ENCODE measurements around the gene TLDC2. TPM values are rescaled to one million over a fixed set of nuclear protein-coding genes. Genes with fewer than 3 reads are reported as not detected.

Gene TLDC2
- total and polyA plus RNA-seq, 4 donors: 0.05 to 0.33 (median 0.08) TPM; not detected in 1

GRCh38 chr20:36849333-36850065, 26.4 kb upstream of the TLDC2 start:
- H3K36me3 ChIP-seq (ENCODE audit: control insufficient read depth in 4 of 4, insufficient read depth in 3 of 4, low read depth in 1 of 4, low read length in 3 of 4): no peaks in the 10 kb centered on the region
- H3K27me3 ChIP-seq (ENCODE audit: control insufficient read depth in 4 of 4, insufficient read depth in 4 of 4, low read length in 3 of 4): no peaks in the 10 kb centered on the region
- peaks cover 0 to 3% (median 0%) of the 10 kb centered on the region in 4 donors for H3K9me3 ChIP-seq (ENCODE audit: control insufficient read depth in 4 of 4, low read length in 3 of 4)
- no peak overlapping the region for H3K9ac ChIP-seq (ENCODE audit: low read depth in 1 of 2, low read length in 2 of 2)
- no peaks in the 10 kb centered on the region for H3K4me1 ChIP-seq (ENCODE audit: control insufficient read depth in 4 of 4, insufficient read depth in 4 of 4, low read length in 3 of 4)
- TF ChIP-seq EGR1 (IDR thresholded peaks at IDR 0.05; ENCODE audit: low read depth in 2 of 2) (no peak), FOXA2 (IDR thresholded peaks at IDR 0.05) (no peak), RXRA (IDR thresholded peaks at IDR 0.05) (no peak), FOXA1 (IDR thresholded peaks at IDR 0.05) (no peak), TAF1 (conservative IDR thresholded peaks at IDR 0.05) (no peak), ATF3 (IDR thresholded peaks at IDR 0.05) (no peak), HNF4A (conservative IDR thresholded peaks at IDR 0.05) (no peak), HNF4G (IDR thresholded peaks at IDR 0.05) (no peak), SP1 (IDR thresholded peaks at IDR 0.05) (no peak), JUND (IDR thresholded peaks at IDR 0.05) (no peak), GABPA (IDR thresholded peaks at IDR 0.05 in 1 of 2, conservative IDR thresholded peaks at IDR 0.05 in 1 of 2) (no peak), NR2F2 (IDR thresholded peaks at IDR 0.05) (no peak), CTCF (IDR thresholded peaks at IDR 0.05; ENCODE audit: low read depth, low read length, missing input control) (no peak)
- TF ChIP-seq, protein P1, sequence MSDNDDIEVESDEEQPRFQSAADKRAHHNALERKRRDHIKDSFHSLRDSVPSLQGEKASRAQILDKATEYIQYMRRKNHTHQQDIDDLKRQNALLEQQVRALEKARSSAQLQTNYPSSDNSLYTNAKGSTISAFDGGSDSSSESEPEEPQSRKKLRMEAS (IDR thresholded peaks at IDR 0.05): no peak
- TF ChIP-seq, protein P2, sequence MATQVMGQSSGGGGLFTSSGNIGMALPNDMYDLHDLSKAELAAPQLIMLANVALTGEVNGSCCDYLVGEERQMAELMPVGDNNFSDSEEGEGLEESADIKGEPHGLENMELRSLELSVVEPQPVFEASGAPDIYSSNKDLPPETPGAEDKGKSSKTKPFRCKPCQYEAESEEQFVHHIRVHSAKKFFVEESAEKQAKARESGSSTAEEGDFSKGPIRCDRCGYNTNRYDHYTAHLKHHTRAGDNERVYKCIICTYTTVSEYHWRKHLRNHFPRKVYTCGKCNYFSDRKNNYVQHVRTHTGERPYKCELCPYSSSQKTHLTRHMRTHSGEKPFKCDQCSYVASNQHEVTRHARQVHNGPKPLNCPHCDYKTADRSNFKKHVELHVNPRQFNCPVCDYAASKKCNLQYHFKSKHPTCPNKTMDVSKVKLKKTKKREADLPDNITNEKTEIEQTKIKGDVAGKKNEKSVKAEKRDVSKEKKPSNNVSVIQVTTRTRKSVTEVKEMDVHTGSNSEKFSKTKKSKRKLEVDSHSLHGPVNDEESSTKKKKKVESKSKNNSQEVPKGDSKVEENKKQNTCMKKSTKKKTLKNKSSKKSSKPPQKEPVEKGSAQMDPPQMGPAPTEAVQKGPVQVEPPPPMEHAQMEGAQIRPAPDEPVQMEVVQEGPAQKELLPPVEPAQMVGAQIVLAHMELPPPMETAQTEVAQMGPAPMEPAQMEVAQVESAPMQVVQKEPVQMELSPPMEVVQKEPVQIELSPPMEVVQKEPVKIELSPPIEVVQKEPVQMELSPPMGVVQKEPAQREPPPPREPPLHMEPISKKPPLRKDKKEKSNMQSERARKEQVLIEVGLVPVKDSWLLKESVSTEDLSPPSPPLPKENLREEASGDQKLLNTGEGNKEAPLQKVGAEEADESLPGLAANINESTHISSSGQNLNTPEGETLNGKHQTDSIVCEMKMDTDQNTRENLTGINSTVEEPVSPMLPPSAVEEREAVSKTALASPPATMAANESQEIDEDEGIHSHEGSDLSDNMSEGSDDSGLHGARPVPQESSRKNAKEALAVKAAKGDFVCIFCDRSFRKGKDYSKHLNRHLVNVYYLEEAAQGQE (IDR thresholded peaks at IDR 0.05): no peak
- 88% methylated on average over 9 of the region's 9 CpGs for WGBS
- H3K27ac ChIP-seq (ENCODE audit: low read depth in 1 of 2, low read length in 2 of 2): no peak overlapping the region
- no peak for DNase-seq (ENCODE audit: low spot score)
- no peak overlapping the region for H3K4me3 ChIP-seq (ENCODE audit: low read depth in 1 of 3, low read length in 3 of 3)

DNA sequence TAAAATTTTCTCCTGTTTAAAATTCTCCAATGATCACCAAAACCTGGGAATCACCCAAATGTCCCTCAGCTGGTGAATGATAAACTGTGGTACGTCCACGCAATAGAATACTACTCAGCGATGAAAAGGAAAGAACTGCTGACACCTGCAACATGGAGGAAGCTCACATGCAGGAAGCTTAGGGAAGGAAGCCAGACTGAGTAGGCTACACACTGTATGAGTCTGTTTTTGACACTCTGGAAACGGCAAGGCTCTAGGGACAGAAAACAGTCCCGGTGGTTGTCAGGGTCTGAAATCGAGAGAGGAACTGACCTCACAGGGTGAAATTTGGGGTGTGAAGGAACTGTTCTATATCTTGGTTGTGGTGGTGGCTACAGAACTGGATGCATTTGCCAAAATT, 25.2 kb upstream of the TLDC2 start:
- no peak for TF ChIP-seq HNF4G (IDR thresholded peaks at IDR 0.05)
- no peak for TF ChIP-seq JUND (IDR thresholded peaks at IDR 0.05)
- no peak for TF ChIP-seq YY1 (IDR thresholded peaks at IDR 0.05)
- TF ChIP-seq FOXA2 (IDR thresholded peaks at IDR 0.05): no peak
- TF ChIP-seq FOXA1 (IDR thresholded peaks at IDR 0.05): no peak
- TF ChIP-seq ATF3 (IDR thresholded peaks at IDR 0.05): no peak
- no peak for TF ChIP-seq NR2F2 (IDR thresholded peaks at IDR 0.05)
- no peak for TF ChIP-seq RAD21 (IDR thresholded peaks at IDR 0.05)
- TF ChIP-seq HNF4A (conservative IDR thresholded peaks at IDR 0.05): no peak
- TF ChIP-seq, protein P2 (IDR thresholded peaks at IDR 0.05): no peak
- TF ChIP-seq, protein P1 (IDR thresholded peaks at IDR 0.05): no peak
- Histone ChIP-seq H3K9ac (ENCODE audit: low read depth in 1 of 2, low read length in 2 of 2) (no peak overlapping the region), H3K4me3 (ENCODE audit: low read depth in 1 of 3, low read length in 3 of 3) (no peak overlapping the region), H3K27me3 (ENCODE audit: control insufficient read depth in 4 of 4, insufficient read depth in 4 of 4, low read length in 3 of 4) (no peaks in the 10 kb centered on the region), H3K27ac (ENCODE audit: low read depth in 1 of 2, low read length in 2 of 2) (no peak overlapping the region), H3K4me1 (ENCODE audit: control insufficient read depth in 4 of 4, insufficient read depth in 4 of 4, low read length in 3 of 4) (no peaks in the 10 kb centered on the region), H3K36me3 (ENCODE audit: control insufficient read depth in 4 of 4, insufficient read depth in 3 of 4, low read depth in 1 of 4, low read length in 3 of 4) (no peaks in the 10 kb centered on the region), H3K9me3 (ENCODE audit: control insufficient read depth in 4 of 4, low read length in 3 of 4) (peaks cover 0 to 3% (median 0%) of the 10 kb centered on the region in 4 donors)
- no peak for DNase-seq (ENCODE audit: low spot score)
- WGBS: 96% methylated on average over 6 of the region's 6 CpGs
